K562 (cell line): ENCODE results near the gene CYB5R4. TPM values are rescaled to one million over a fixed set of nuclear protein-coding genes. Genes with fewer than 3 reads are reported as not detected.

Experiments
- ASH1L ChIP-seq: fragments of 450-650 bp; IDR thresholded peaks from 2 replicates; pipeline ENCODE4 v1.6.1; 2018; ENCODE audit warnings: borderline replicate concordance, mild to moderate bottlenecking, low read depth; ENCODE audit not compliant: partially characterized antibody
- BRD9 ChIP-seq: fragments of 450-650 bp; IDR thresholded peaks from 2 replicates; pipeline ENCODE4 v1.6.1; 2018; ENCODE audit warnings: low read depth; ENCODE audit not compliant: partially characterized antibody
- BRF1 ChIP-seq: IDR thresholded peaks from 3 replicates; pipeline ENCODE4 v1.6.1; 2011; ENCODE audit warnings: borderline replicate concordance, mild to moderate bottlenecking; ENCODE audit not compliant: insufficient read length; ENCODE audit errors: extremely low read depth
- CGGBP1 ChIP-seq: fragments of 250-450 bp; sonication (Bioruptor Pico); IDR thresholded peaks from 2 replicates; pipeline ENCODE4 v1.9.0; 2021; ENCODE audit warnings: mild to moderate bottlenecking
- CHD2 ChIP-seq: IDR thresholded peaks from 2 replicates; pipeline ENCODE4 v1.6.1; 2011; ENCODE audit warnings: low read depth, low read length
- FUS ChIP-seq: fragments of 200-400 bp; formaldehyde crosslinking; optimal IDR thresholded peaks from 2 replicates; pipeline ENCODE3; 2017; ENCODE audit warnings: low read depth, low read length
- GABPB2 ChIP-seq: fragments of 250-450 bp; sonication (Bioruptor Pico); conservative IDR thresholded peaks from 2 replicates; pipeline ENCODE4 v1.5.1; 2021; ENCODE audit warnings: mild to moderate bottlenecking
- KDM2B ChIP-seq: fragments of 250-450 bp; sonication (Bioruptor Pico); IDR thresholded peaks from 2 replicates; pipeline ENCODE4 v1.8.0; 2021; ENCODE audit warnings: mild to moderate bottlenecking, moderate library complexity
- NRF1 ChIP-seq, 2 experiments: fragments of 450-650 bp; IDR thresholded peaks in 1 of 2; conservative IDR thresholded peaks in 1 of 2; 2 replicates each; pipeline ENCODE4 v1.6.1; 2014; ENCODE audit warnings: mild to moderate bottlenecking in 2 of 2
- SIN3B ChIP-seq: fragments of 450-650 bp; IDR thresholded peaks from 2 replicates; pipeline ENCODE4 v1.6.1; 2017; ENCODE audit warnings: low read depth, mild to moderate bottlenecking, moderate library complexity
- SOX6 ChIP-seq: fragments of 450-650 bp; IDR thresholded peaks from 2 replicates; pipeline ENCODE4 v1.6.1; 2014; ENCODE audit warnings: mild to moderate bottlenecking
- TFE3 ChIP-seq: fragments of 450-650 bp; formaldehyde crosslinking; IDR thresholded peaks from 2 replicates; pipeline ENCODE4 v1.4.0; 2020; ENCODE audit warnings: mild to moderate bottlenecking, mixed read lengths
- UBTF ChIP-seq, 2 experiments: IDR thresholded peaks; 2 replicates each; pipeline ENCODE4 v1.6.1; 2012; ENCODE audit warnings: improper control_type of control experiment in 2 of 2, low read depth in 2 of 2, low read length in 2 of 2, borderline replicate concordance in 1 of 2
- ZNF639 ChIP-seq, 2 experiments: fragments of 200-800 bp in 1 of 2; sonication (Bioruptor generic) in 1 of 2; sonication (generic) in 1 of 2; formaldehyde crosslinking in 1 of 2; IDR thresholded peaks in 1 of 2; conservative IDR thresholded peaks in 1 of 2; 2 replicates each; pipeline versions ENCODE4 v1.5.0 to v1.6.1; 2016 to 2020; ENCODE audit warnings: missing compliant biosample characterization in 1 of 2, missing genetic modification characterization in 1 of 2, missing genetic modification reagents in 1 of 2
- polyA plus RNA-seq, 8 experiments: library from polyadenylated mRNA; depleted of rRNA in 4 of 8; stranded (reverse) in 5 of 8; unstranded in 3 of 8; fragments of >200 nt; fragmentation: Nextera tagmentation in 2 of 8; fragmentation: Illumina TruSeq in 1 of 8; extraction: Ambion mirVana in 2 of 8; extraction: Trizol in 1 of 8; gene quantifications; 2 replicates each; pipeline versions ENCODE4 v1.2.1 to v1.2.3, GENCODE V29; 2011 to 2014; ENCODE audit warnings: inconsistent platforms in 1 of 8, missing spikeins in 1 of 8
- total RNA-seq, 7 experiments: library from RNA; depleted of rRNA in 6 of 7; stranded (reverse); fragments of >200 nt in 6 of 7; fragmentation: Illumina TruSeq in 2 of 7; extraction: Trizol in 2 of 7; gene quantifications; 2 replicates each; pipeline versions ENCODE4 v1.2.1 to v1.2.3, GENCODE V29; 2011 to 2021; ENCODE audit warnings: low replicate concordance in 1 of 7

CYB5R4 gene
- total and polyA plus RNA-seq, 9 of the 15 experiments (the other 6 are each of a cell fraction or from before 2014, with no cell fraction given) = 5.9 to 23.1 (median 19.0) TPM

- TF ChIP-seq SIN3B (peak; percentile 57; the same call in 1 of the 2 replicates), BRF1 (no peak), CHD2 (no peak), UBTF (IDR thresholded peaks at IDR 0.05; ENCODE audit: borderline replicate concordance in 1 of 2, low read depth in 2 of 2, low read length in 2 of 2) (0 out of 4 replicates have a peak, but pooled peaks of 1 of the 2 experiments have one; percentile 41), ZNF639 (CRISPR knock-in tag; conservative IDR thresholded peaks at IDR 0.05 in 1 of 2, IDR thresholded peaks at IDR 0.05 in 1 of 2) (peak; percentile 92 to 94; a peak in 3 of 4 replicates), GABPB2 (CRISPR knock-in tag) (no peak), FUS (no peak), KDM2B (peak; percentile 51; the same call in 1 of the 2 replicates), TFE3 (no peak), BRD9 (peak; percentile 51), CGGBP1 (CRISPR knock-in tag) (no peak), ASH1L (peak; percentile 42), SOX6 (0 out of 2 replicates have a peak, but pooled peaks have one; percentile 18), NRF1 (conservative IDR thresholded peaks at IDR 0.05 in 1 of 2, IDR thresholded peaks at IDR 0.05 in 1 of 2) (peak; percentile 94 to 95)
Measured at GRCh38 chr6:83859410-83860358, at the start of gene CYB5R4 (continued).
